Thyroid gland (tissue), 4 donors: Measurements from ENCODE around the gene STX12.

Source experiments
- POLR2A ChIP-seq, 2 donors: fragments of 450-650 bp; IDR thresholded peaks; one replicate each; pipeline ENCODE4 v1.6.1; 2017; ENCODE audit warnings: antibody characterized with exemption in 2 of 2, mild to moderate bottlenecking in 2 of 2, moderate library complexity in 1 of 2
- TF ChIP-seq, protein P1 (sequence below), 6 experiments: fragments of 200-600 bp in 3 of 6; fragments of 450-650 bp in 3 of 6; sonication (generic) in 3 of 6; IDR thresholded peaks; one replicate each; pipeline ENCODE4 v1.5.1; 2016 to 2019; ENCODE audit warnings: antibody characterized with exemption in 6 of 6, mild to moderate bottlenecking in 2 of 6, inconsistent platforms in 1 of 6, moderate library complexity in 1 of 6

DNA sequence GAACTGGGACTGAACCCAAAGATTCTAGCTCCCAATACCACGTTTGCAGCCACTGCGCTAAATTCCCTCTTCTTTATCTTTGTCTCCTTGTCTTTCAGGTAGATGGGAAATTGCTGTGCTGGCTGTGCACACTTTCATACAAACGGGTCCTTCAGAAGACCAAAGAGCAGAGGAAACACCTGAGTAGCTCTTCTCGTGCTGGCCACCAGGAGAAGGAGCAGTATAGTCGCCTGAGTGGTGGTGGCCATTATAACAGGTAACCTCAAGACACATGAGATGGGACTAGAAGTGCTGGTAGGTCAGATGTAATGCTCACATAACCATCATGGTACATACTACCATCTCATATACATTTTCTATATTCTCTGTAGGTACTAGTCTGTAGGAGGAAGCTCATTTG, 28.5 kb upstream of the STX12 start:
- TF ChIP-seq POLR2A (IDR thresholded peaks at IDR 0.05) = no peak
- TF ChIP-seq, protein P1, sequence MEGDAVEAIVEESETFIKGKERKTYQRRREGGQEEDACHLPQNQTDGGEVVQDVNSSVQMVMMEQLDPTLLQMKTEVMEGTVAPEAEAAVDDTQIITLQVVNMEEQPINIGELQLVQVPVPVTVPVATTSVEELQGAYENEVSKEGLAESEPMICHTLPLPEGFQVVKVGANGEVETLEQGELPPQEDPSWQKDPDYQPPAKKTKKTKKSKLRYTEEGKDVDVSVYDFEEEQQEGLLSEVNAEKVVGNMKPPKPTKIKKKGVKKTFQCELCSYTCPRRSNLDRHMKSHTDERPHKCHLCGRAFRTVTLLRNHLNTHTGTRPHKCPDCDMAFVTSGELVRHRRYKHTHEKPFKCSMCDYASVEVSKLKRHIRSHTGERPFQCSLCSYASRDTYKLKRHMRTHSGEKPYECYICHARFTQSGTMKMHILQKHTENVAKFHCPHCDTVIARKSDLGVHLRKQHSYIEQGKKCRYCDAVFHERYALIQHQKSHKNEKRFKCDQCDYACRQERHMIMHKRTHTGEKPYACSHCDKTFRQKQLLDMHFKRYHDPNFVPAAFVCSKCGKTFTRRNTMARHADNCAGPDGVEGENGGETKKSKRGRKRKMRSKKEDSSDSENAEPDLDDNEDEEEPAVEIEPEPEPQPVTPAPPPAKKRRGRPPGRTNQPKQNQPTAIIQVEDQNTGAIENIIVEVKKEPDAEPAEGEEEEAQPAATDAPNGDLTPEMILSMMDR (IDR thresholded peaks at IDR 0.05) = no peak
